Fibroblast of pulmonary artery (primary cell): ENCODE measurements around the gene STEAP3.

Experiments
- DNase-seq: peaks from one replicate; pipeline ENCODE4 v3.0.0-alpha.2; 2010; ENCODE audit warnings: low read depth
- H3K4me3 ChIP-seq: replicated peaks from 2 replicates; pipeline ENCODE4 v1.5.1; 2011; ENCODE audit warnings: low read depth, mild to moderate bottlenecking, control low read depth, low read length, moderate library complexity
- TF ChIP-seq, protein P1 (sequence below): IDR thresholded peaks from 2 replicates; pipeline ENCODE4 v1.5.1; 2011; ENCODE audit warnings: mild to moderate bottlenecking, control low read depth, low read length, inconsistent platforms; ENCODE audit errors: missing control alignments

Gene STEAP3

DNA sequence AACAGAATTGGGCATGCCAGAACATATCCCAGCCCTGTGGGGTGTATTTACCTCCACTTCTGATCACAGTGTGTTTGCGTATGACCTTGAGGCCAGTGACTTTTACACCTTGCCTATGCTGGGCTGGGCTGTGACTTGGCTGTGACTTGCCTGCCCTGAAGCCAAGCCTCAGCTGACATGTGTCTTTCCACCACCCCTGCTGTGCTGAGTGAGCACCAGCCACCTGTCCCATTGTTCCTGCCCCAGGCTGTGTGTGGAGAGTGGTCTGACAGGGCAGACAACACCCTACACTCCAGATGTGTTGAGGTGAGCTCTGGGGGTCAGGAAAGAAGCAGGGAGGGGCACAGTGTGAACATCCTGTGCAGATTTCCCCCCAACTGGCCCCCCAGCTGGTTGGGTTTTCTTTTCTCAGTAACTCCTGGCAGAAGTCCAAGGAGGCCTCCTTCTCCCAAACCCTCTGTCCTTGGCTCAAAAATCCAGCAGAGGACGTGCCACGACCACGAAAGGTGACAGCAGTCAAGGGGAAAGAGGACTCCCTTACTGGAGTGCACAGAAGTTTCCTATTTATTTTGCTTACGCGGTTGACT lies 5.1 kb upstream of the STEAP3 start:
- H3K4me3 ChIP-seq: no peak overlapping the region
- TF ChIP-seq, protein P1, sequence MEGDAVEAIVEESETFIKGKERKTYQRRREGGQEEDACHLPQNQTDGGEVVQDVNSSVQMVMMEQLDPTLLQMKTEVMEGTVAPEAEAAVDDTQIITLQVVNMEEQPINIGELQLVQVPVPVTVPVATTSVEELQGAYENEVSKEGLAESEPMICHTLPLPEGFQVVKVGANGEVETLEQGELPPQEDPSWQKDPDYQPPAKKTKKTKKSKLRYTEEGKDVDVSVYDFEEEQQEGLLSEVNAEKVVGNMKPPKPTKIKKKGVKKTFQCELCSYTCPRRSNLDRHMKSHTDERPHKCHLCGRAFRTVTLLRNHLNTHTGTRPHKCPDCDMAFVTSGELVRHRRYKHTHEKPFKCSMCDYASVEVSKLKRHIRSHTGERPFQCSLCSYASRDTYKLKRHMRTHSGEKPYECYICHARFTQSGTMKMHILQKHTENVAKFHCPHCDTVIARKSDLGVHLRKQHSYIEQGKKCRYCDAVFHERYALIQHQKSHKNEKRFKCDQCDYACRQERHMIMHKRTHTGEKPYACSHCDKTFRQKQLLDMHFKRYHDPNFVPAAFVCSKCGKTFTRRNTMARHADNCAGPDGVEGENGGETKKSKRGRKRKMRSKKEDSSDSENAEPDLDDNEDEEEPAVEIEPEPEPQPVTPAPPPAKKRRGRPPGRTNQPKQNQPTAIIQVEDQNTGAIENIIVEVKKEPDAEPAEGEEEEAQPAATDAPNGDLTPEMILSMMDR: peak; percentile 56
- peak; percentile 75 for DNase-seq

- TF ChIP-seq, protein P1: no peak
- H3K4me3 ChIP-seq: no peak overlapping the region
- DNase-seq: no peak
Observed at GRCh38 chr2:119219873-119220272, 3.8 kb upstream of the STEAP3 start.

GRCh38 chr2:119220720-119221301 lies 2.8 kb upstream of the STEAP3 start:
- H3K4me3 ChIP-seq: no peak overlapping the region
- TF ChIP-seq, protein P1: no peak
- no peak for DNase-seq

- TF ChIP-seq, protein P1: no peak
- DNase-seq: no peak
- H3K4me3 ChIP-seq: no peak overlapping the region
Observed at GRCh38 chr2:119221609-119222008, 2.0 kb upstream of the STEAP3 start.

DNA sequence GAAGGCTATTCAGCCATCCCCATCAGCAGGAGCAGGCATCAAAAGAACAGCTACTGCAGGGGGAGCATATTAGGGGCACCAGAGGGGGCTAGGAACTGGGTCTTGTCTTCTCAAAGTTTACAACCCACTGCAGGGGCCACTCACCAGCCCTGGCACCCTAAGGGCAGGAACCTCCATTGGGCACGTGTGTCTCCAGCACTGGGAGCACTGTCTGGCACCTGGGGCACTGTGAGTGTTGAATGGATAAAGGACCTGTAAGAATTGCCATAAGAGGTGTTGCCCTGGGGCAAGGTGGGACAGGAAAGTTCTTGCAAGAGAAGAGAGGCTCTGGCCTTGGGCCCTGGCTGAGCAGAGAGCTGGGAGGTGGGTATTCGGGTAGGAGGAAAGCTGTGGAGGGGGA lies 1.4 kb upstream of the STEAP3 start:
- no peak for DNase-seq
- TF ChIP-seq, protein P1: no peak
- no peak overlapping the region for H3K4me3 ChIP-seq

DNA sequence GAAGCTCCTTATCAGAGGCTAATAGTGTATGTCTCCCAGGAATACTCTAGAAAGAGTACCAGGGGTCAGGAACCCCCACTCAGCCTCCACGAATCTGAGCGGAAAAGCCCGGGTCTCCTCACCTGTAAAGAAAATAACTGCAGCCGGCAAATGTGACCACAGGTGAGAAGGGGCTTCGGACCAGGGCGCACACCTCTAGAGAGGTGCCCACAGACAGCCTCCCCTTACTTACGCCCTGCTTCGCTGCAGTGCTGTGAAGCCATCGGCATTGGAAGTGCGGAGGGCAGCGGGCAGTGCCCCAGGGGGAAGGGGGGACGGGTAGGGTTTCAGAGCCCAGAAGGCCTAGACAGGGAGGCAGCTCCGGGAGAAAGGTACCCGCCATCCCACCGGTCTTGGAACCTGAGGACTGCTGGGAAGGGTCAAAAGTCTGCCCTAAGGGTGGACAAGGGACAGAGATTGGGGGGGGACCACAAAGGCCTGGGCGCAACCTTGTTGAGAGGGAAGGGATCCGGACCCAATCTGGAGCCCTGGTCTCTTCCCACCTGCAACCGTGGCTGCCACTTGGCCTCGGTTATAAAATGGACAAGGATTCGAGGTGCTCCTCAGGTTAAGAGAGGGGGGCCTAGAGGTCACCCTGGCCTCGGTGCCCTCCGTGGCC lies 642 bp upstream of the STEAP3 start:
- no peak for DNase-seq
- TF ChIP-seq, protein P1: no peak
- peak overlapping the region; percentile 61 for H3K4me3 ChIP-seq
